ELF-1 (cell line): ENCODE data around the gene BYSL.
"Not testable (repeated sequence)": the region's sequence is repeated elsewhere in the genome, so short reads cannot be mapped to it uniquely, and the experiment has no call there.

Experiments
- DNase-seq: peaks from one replicate; pipeline ENCODE4 v3.0.0-alpha.2; 2016; ENCODE audit warnings: low read depth, low spot score

Gene BYSL

GRCh38 chr6:41942067-41942851 is 21.0 kb downstream of the BYSL start:
- DNase-seq, result no peak

GRCh38 chr6:41942882-41943281 is 21.6 kb downstream of the BYSL start:
- not testable (repeated sequence) for DNase-seq

DNA sequence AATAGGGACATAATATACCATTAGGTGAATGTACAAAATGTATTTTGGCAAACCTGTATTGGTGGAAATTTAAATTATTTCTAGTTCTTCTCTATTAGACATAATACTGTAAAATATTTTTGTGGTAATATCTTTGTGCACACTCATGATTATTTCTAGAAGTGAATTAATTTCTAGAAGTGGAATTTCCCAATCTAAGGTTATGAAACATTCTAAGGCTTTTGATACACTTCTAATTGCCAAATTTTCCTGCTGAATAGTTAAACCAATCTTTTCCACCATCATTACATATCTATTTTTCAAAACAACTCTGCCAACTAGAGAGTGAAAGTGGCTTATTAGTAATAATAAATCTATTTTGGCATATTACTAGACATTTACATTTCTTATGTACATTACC is 22.2 kb downstream of the BYSL start:
- DNase-seq, result no peak

- no peak for DNase-seq
Observed at GRCh38 chr6:41947581-41948220, 26.4 kb downstream of the BYSL start.

DNA sequence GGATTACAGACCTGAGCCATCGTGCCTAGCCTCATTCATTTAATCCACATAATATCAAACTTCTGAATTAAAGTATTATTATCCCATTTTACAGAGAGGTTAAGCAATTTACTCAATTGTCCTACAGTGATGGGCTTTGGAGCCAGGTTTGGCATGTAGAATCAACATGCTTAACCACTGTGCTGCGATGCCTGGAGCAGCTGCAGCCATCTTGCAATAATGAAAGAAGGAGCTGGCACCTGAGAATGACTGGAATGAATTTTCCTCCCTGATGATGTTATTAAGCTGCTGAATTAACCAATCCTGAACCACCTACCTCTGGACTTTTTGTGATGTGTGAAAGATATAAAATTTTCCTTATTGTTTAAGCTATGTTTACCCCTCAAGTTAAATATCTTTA is 33.4 kb downstream of the BYSL start:
- no peak for DNase-seq

DNA sequence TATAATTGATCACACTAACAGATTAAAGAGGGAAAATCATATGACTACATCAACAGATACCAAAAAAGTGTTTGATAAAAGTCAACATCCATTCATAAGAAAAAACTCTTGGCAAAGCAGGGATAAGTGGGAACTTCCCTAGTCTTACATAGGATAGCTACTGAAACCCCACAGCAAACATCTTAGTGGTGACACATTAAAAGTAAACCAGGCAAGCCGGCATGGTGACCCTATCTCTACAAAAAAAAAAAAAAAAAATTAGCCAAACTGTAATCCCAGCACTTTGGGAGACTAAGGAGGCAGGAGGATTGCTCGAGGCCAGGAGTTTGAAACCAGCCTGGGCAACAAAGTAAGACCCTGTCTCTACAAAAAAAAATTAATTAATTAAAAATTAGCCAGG is 34.1 kb downstream of the BYSL start:
- DNase-seq, result no peak

- peak; percentile 70 for DNase-seq
Observed at GRCh38 chr6:41957117-41957516, 35.8 kb downstream of the BYSL start.

DNA sequence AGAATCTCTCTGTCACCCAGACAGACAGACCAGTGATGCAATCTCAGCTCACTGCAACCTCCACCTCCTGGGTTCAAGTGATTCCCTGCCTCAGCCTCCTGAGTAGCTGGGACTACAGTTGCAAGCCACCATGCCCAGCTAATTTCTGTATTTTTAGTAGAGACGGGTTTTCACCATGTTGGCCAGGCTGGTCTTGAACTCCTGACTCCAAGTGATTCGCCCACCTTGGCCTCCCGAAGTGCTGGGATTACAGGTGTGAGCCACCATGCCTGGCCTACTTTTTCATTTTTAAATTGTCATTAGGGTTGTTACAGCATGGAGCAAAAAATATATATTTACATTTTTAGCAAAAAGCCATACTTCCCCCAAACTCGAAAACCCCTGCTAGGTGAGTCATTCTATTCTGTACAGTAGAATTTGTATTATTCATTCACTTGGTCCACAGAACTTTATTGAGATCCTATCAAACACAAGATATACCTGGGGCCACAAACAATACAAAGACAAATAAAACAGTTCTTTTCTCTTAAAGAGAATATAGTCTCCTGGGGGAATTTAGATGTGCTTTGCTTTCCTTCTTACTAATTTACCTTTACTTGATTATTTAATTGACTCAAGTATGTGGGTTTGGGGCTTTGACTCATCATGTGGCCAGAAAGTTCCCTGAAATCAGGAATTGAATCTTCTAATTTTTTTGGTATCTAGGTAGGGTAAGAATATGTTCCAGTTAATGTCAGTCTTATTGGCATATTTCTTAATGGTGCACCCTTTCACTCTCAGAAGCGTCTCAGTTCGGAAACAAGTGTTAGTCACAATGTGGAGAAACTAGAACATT is 36.9 kb downstream of the BYSL start:
- DNase-seq, result no peak

GRCh38 chr6:41960028-41960427 is 38.7 kb downstream of the BYSL start:
- DNase-seq, result no peak

DNA sequence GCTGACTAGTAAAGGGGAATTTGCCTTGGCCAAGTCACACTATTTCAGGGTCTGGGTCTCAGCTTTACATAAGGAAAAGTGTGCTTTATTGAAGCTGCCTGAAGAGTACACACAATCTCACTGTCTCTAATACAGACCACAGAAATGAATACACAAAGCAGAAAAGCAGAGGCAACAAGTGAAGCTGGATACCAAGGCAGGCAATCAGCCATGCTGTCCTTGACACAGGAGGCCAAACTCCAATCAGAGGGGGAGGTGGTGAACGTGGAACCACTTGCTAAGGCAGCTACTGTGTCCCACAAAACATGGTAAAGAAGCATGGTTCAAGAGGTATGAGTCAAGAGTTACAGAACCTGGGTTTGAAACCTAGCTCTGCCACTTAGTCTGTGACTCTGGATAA is 42.1 kb downstream of the BYSL start:
- DNase-seq, result no peak

GRCh38 chr6:41964201-41964887 is 43.0 kb downstream of the BYSL start:
- no peak for DNase-seq

DNA sequence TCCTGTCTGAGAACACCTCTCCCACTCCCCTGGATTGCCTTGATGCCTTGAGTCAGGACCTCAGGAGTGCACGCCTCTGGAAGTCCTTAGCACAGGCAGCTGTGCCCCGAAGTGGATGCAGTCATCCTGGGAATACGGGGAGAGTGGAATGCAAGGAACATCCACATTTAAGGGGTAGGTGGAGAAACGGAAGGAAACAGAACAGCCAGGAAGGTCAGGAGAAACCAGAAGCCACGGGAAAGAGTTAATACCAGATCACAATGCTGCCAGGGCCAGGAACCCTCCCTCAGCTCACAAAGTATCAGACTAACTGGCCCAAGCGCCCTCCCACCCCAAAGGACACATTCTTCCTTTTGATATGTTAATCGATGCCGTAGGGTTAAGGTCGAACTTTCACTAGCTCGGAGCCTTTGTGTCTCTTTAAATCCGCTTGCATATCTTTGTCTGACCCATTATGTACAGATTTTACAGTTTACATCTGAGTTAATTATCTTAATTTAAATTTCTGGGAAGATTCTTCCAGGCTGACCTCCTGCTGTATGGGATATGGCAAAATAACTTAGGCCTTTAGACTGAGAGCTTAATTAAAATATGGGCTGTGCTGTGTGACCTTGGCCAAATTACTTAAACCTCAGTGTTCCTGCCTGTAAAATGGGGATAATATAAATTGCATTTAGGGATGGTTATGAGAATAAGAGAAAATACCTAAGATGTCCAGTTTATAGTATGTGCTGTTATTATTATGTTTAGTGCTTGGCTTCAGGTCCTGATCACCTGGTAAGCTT is 44.3 kb downstream of the BYSL start:
- peak; percentile 95 for DNase-seq

DNA sequence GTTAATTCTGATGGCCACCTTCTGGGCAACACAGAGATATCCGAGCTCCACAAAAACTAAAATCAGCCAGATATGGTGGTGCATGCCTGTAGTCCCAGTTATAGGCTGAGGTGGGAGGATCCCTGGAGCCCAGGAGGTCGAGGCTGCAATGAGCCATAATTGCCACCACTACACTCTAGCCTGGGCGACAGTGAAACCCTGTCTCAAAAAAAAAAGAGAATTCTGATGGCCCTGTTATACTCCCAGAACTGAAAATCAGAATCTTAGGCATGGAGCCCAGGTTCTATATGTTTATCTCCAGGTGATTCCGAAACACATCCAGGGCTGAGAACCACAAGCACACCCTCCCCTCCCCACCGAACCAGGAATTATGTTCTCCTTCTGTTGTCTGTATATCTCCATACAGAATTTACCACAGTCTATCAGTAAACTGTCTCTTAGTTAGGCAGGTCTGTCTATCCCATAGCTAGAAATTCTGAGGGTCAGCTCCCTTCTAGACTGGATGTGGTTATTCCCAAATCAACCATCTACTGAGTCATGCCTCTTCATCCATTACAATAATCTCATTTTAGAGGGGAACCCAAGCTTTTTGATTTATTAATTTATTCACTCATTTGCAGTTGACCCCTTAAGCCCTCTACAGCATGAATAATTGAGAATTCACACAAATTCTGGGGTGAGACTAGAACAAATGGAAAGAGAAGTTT is 45.1 kb downstream of the BYSL start:
- DNase-seq, result peak; percentile 36

DNA sequence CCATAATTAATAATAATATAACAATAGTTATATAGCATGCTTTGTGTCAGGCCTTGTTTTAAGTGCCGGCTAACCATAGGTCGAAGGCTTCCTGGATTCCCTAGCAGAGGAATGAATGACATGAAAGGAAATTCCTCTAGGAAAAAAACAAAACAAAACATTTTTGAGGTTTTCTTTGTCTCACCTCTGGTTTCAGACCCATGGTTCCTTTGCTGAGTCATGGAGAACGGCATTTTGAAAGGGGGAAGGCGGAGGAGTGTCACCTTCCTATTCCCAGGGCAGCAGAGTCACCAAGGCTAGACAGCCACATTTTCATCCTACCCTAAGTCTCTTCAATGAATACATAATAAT is 45.6 kb downstream of the BYSL start:
- DNase-seq, result peak; percentile 71

- peak; percentile 11 for DNase-seq
Observed at GRCh38 chr6:41967312-41968287, 46.3 kb downstream of the BYSL start.

GRCh38 chr6:41970436-41970846 is 49.1 kb downstream of the BYSL start:
- DNase-seq, result no peak

- no peak for DNase-seq
Observed at GRCh38 chr6:41972826-41973225, 51.5 kb downstream of the BYSL start.

- no peak for DNase-seq
Observed at GRCh38 chr6:41974281-41974825, 53.1 kb downstream of the BYSL start.

GRCh38 chr6:41975276-41975675 is 54.0 kb downstream of the BYSL start:
- no peak for DNase-seq
